Adrenal gland (tissue), 5 donors: Measurements from ENCODE around the gene TESK1.

Source experiments
- CTCF ChIP-seq, 6 experiments: fragments of 450-650 bp in 4 of 6; fragments of 200-600 bp in 2 of 6; sonication (generic) in 1 of 6; IDR thresholded peaks; 1 replicate in 5 of 6; 2 replicates in 1 of 6; pipeline versions ENCODE4 v1.5.1 to v1.8.0; 2016 to 2021; ENCODE audit warnings: antibody characterized with exemption in 6 of 6, mild to moderate bottlenecking in 2 of 6, moderate library complexity in 1 of 6
- POLR2A ChIP-seq, 2 donors: fragments of 450-650 bp; IDR thresholded peaks; one replicate each; pipeline ENCODE4 v1.6.1; 2017; ENCODE audit warnings: antibody characterized with exemption in 2 of 2, mild to moderate bottlenecking in 2 of 2, moderate library complexity in 1 of 2
- donor health status: DM: no; HTN: no; CAD: no.

- TF ChIP-seq POLR2A (IDR thresholded peaks at IDR 0.05): no peak
- TF ChIP-seq CTCF (IDR thresholded peaks at IDR 0.05): no peak
Measured at GRCh38 chr9:35606726-35607125, 1.7 kb downstream of the TESK1 start.
